ENCODE results near the gene CDK2AP2. TPM values are rescaled to one million over a fixed set of nuclear protein-coding genes. Genes with fewer than 3 reads are reported as not detected.

Gene CDK2AP2
- total RNA-seq, 2 experiments from 2014 or later, result 64.1 to 68.7 TPM

DNA sequence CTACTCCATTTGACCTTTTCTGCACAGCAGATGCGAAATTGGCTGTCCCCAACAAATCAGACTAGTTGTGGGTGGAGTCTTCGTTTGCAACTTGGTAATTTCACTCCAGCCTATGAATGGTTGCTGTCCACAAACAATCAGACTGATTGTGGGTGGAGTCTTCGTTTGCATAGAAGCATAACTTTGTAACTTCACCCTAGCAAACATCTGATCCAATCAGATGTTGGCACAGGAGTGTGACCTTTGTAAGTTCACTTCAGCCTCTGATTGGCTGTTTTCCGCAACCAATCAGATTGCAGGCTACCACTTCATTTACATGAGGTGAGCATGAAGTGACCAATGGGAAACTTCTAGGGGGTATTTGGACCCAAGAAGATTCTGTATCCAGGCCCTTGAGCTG, 31.6 kb upstream of the CDK2AP2 start:
- ChIA-PET POLR2A (no interaction called here), CTCF (no interaction called here)
- no peak for ATAC-seq
- no peak overlapping the region for H3K4me3 Mint-ChIP-seq
- DNase-seq, result no peak
- no peaks in the 10 kb centered on the region for H3K9me3 Mint-ChIP-seq (ENCODE audit: low read depth)
- H3K4me1 Mint-ChIP-seq, result no peaks in the 10 kb centered on the region
- intact Hi-C loops (cut with DNase I, micrococcal nuclease), result no loop called here
- H3K27ac Mint-ChIP-seq, result no peak overlapping the region
- H3K27me3 Mint-ChIP-seq, result no peaks in the 10 kb centered on the region
- H3K36me3 Mint-ChIP-seq (ENCODE audit: low read depth), result no peaks in the 10 kb centered on the region

DNA sequence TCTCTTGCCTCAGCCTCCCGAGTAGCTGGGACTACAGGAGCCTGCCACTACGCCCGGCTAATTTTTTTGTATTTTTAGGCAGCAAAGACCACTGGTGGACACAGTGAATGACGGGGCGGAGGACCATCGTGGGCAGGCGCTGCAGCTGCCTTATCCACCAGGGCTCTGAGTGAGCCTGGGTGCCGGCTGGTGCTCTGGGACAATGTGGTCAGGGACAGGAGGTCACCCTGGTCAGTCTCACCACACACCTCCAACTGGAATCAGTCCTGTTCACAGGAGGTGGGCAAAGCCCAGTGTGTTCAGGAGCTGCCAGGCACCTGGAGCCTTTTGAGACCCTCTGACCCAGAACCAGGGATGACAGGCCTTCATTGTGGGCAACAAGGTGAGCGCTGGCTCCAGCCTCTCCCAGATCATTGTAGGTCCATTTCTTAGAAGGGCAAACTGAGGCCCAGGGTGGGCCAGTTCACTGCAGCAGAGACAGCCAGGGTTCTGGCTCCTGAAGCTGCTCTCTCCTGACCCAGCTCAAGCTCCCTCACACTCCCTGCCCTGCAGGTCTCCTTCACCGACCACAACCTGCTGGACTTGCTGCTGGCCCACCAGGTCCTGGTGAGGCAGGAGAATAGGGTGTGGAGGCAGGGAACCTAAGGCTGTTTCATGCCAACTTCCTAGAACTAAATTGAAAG, 31.0 kb upstream of the CDK2AP2 start:
- H3K4me3 Mint-ChIP-seq, result no peak overlapping the region
- DNase-seq, result no peak
- no peak for ATAC-seq
- CTCF ChIA-PET, result interaction anchor here (0.7 kb wide), 1 partner anchor 1180 kb away, joined by 4 read pairs; no protein-coding TSS in a partner anchor
- no peak overlapping the region for H3K27ac Mint-ChIP-seq
- intact Hi-C loops (cut with DNase I, micrococcal nuclease), result no loop called here
- H3K9me3 Mint-ChIP-seq (ENCODE audit: low read depth), result peaks cover 1% of the 10 kb centered on the region
- POLR2A ChIA-PET, result no interaction called here
- no peaks in the 10 kb centered on the region for H3K4me1 Mint-ChIP-seq
- no peaks in the 10 kb centered on the region for H3K27me3 Mint-ChIP-seq
- peaks cover 1% of the 10 kb centered on the region for H3K36me3 Mint-ChIP-seq (ENCODE audit: low read depth)

DNA sequence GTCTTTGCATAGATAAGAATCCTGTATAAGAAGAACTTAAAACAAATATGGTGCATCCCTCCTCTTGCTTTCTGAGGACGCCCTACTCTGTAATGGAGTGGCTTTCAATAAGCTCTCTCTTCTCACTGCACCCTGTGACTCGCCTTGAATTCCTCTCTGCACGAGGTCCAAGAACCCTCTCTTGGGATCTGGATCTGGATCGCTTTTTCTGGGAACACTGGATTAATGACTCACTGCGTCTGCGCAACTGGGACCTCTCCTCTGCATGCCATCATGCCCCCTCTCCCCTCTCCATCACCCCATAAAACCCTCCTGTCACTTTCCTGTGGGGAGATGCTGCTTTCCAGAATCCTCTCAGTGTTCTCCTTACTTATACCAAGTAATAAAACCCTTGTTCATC, 30.3 kb upstream of the CDK2AP2 start:
- ATAC-seq (no peak), DNase-seq (no peak)
- Mint-ChIP-seq H3K36me3 (ENCODE audit: low read depth) (peaks cover 4% of the 10 kb centered on the region), H3K4me1 (no peaks in the 10 kb centered on the region), H3K4me3 (no peak overlapping the region), H3K27me3 (peaks cover 2% of the 10 kb centered on the region), H3K27ac (no peak overlapping the region), H3K9me3 (ENCODE audit: low read depth) (peaks cover 5% of the 10 kb centered on the region)
- intact Hi-C loops (cut with DNase I, micrococcal nuclease), result no loop called here
- ChIA-PET POLR2A (no interaction called here), CTCF (interaction anchor here (0.7 kb wide), 1 partner anchor 1180 kb away, joined by 4 read pairs; no protein-coding TSS in a partner anchor)

DNA sequence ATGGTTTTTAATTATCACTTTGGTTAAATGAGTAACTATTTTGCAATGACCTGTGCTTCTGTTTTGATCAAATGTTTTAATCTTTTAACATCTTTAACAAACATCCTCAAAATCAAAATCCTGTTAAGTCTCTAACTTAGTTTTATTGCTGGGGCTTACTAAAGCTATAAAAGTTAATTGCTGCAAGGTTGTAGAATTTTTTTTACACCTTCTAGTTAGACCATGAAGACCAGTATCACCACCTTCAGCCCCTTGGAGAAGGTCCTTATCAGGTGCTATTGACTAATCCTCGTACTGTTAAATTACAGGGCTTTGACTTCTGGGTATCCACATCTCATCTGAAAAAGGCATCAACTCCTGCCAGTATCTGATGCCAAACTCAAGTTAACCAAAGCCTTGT, 27.6 kb upstream of the CDK2AP2 start:
- POLR2A ChIA-PET, result no interaction called here
- intact Hi-C loops (cut with DNase I, micrococcal nuclease), result no loop called here
- Mint-ChIP-seq H3K27ac (no peak overlapping the region), H3K36me3 (ENCODE audit: low read depth) (peaks cover 4% of the 10 kb centered on the region), H3K4me1 (no peaks in the 10 kb centered on the region), H3K9me3 (ENCODE audit: low read depth) (peaks cover 5% of the 10 kb centered on the region), H3K4me3 (no peak overlapping the region), H3K27me3 (peaks cover 2% of the 10 kb centered on the region)
- DNase-seq (no peak), ATAC-seq (no peak)
- CTCF ChIA-PET, result no interaction called here

DNA sequence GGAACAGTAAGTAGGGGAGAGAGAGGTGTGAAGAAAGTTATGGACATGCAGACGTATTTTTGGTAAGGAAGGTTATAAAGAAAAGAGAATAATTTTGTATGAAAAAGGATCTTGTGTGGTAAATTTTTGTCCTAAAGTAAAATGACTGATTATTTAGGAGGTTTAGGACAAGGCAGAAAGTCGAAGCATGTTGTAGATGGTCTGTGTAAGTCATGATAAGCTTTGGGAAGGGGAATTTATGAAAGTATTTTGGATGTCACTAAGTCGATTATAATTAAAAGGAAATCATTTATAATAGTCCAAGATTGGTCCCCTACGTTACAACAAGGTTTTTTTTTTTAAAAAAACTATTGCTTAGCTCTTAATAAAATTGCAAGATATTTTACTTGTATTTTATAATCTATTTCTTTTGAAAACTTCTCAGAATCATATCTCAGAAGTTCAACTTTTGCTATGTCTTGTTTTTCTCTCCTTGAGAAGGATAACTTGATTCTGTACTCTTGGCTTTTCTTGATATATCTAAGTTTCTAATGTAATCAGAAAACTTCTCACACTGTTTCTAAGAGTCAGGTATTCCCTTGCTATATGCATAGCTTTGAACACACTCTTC, 26.2 kb upstream of the CDK2AP2 start:
- intact Hi-C loops (cut with DNase I, micrococcal nuclease), result no loop called here
- ChIA-PET CTCF (interaction anchor here (0.6 to 1.5 kb wide), 5 partner anchors 12 to 188 kb away, joined by 3 to 4 read pairs (median 4); no protein-coding TSS in a partner anchor), POLR2A (interaction anchor here (0.8 kb wide), 1 partner anchor 11 kb away, joined by 5 read pairs; no protein-coding TSS in a partner anchor)
- Mint-ChIP-seq H3K9me3 (ENCODE audit: low read depth) (peaks cover 5% of the 10 kb centered on the region), H3K4me1 (no peaks in the 10 kb centered on the region), H3K27me3 (peaks cover 5% of the 10 kb centered on the region), H3K36me3 (ENCODE audit: low read depth) (peaks cover 4% of the 10 kb centered on the region), H3K4me3 (no peak overlapping the region), H3K27ac (no peak overlapping the region)
- DNase-seq (no peak), ATAC-seq (no peak)

DNA sequence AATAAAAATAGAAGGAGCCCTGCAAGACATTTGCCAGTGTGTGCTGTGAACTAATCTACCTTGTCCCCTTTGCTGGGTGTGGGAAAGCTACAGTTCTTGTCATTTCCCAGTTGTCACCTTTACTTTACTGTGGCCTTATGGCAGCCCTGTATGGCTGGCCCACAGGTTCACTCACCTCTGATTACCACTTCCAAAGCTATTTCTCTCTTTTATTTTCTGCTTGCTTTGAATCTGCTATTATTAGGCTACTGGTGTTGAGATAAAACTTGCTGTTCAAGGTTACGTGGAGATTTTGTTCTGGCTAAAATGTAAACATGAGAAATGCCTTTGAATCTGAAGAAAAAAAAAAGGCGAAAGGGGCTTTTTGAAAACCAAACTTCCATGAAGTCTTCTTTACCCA, 24.9 kb upstream of the CDK2AP2 start:
- H3K36me3 Mint-ChIP-seq (ENCODE audit: low read depth), result peaks cover 4% of the 10 kb centered on the region
- DNase-seq, result no peak
- H3K4me1 Mint-ChIP-seq, result no peaks in the 10 kb centered on the region
- CTCF ChIA-PET, result no interaction called here
- POLR2A ChIA-PET, result no interaction called here
- no peak for ATAC-seq
- H3K9me3 Mint-ChIP-seq (ENCODE audit: low read depth), result peaks cover 5% of the 10 kb centered on the region
- intact Hi-C loops (cut with DNase I, micrococcal nuclease), result no loop called here
- H3K27me3 Mint-ChIP-seq, result peaks cover 5% of the 10 kb centered on the region
- H3K4me3 Mint-ChIP-seq, result no peak overlapping the region
- H3K27ac Mint-ChIP-seq, result no peak overlapping the region

DNA sequence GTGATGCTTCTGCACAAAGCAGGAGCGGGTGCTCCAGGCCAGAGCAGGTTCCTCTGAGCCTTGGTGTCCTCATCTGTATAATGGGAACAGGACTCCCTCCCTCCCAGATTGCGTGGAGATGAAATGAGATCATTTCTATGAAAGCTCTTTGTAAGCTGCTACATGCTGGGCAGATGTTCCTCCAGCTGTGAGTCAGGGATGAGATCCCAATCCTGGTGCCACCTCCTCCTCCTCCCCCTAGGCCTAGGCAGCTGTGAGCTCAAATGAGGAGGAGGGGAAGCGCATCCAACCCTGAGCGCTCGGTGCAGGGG, 22.3 kb upstream of the CDK2AP2 start:
- H3K4me1 Mint-ChIP-seq, result no peaks in the 10 kb centered on the region
- ATAC-seq (no peak), DNase-seq (no peak)
- POLR2A ChIA-PET, result no interaction called here
- CTCF ChIA-PET, result no interaction called here
- intact Hi-C loops (cut with DNase I, micrococcal nuclease), result no loop called here
- peaks cover 11% of the 10 kb centered on the region for H3K27me3 Mint-ChIP-seq
- peaks cover 5% of the 10 kb centered on the region for H3K9me3 Mint-ChIP-seq (ENCODE audit: low read depth)
- no peak overlapping the region for H3K27ac Mint-ChIP-seq
- H3K4me3 Mint-ChIP-seq, result no peak overlapping the region
- H3K36me3 Mint-ChIP-seq (ENCODE audit: low read depth), result peaks cover 4% of the 10 kb centered on the region

DNA sequence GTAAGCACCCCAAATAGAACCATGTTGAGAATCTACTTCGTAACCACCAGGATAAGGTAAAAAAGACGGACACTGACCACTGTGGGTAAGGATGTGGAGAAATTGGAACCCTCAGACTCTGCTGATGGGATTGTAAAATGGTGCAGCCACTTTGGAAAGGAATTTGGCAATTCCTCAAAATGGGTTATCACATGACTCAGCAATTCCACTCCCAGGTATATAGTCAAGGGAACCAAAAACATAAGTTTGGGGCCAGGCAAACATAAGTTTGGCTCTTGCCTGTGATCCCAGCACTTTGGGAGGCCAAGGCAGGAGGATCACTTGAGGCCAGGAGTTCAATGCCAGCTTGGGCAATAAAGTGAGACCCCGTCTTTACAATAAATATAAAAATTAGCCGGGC, 20.4 kb upstream of the CDK2AP2 start:
- intact Hi-C loops (cut with DNase I, micrococcal nuclease), result no loop called here
- ChIA-PET POLR2A (interaction anchor here (0.6 kb wide), 1 partner anchor 115 kb away, joined by 3 read pairs; no protein-coding TSS in a partner anchor), CTCF (interaction anchor here (0.7 to 0.9 kb wide), 2 partner anchors 534 to 561 kb away, joined by 3 read pairs; no protein-coding TSS in a partner anchor)
- H3K4me1 Mint-ChIP-seq, result no peaks in the 10 kb centered on the region
- ATAC-seq (no peak), DNase-seq (no peak)
- peaks cover 8% of the 10 kb centered on the region for H3K27me3 Mint-ChIP-seq
- H3K4me3 Mint-ChIP-seq, result no peak overlapping the region
- no peak overlapping the region for H3K27ac Mint-ChIP-seq
- no peaks in the 10 kb centered on the region for H3K9me3 Mint-ChIP-seq (ENCODE audit: low read depth)
- no peaks in the 10 kb centered on the region for H3K36me3 Mint-ChIP-seq (ENCODE audit: low read depth)

DNA sequence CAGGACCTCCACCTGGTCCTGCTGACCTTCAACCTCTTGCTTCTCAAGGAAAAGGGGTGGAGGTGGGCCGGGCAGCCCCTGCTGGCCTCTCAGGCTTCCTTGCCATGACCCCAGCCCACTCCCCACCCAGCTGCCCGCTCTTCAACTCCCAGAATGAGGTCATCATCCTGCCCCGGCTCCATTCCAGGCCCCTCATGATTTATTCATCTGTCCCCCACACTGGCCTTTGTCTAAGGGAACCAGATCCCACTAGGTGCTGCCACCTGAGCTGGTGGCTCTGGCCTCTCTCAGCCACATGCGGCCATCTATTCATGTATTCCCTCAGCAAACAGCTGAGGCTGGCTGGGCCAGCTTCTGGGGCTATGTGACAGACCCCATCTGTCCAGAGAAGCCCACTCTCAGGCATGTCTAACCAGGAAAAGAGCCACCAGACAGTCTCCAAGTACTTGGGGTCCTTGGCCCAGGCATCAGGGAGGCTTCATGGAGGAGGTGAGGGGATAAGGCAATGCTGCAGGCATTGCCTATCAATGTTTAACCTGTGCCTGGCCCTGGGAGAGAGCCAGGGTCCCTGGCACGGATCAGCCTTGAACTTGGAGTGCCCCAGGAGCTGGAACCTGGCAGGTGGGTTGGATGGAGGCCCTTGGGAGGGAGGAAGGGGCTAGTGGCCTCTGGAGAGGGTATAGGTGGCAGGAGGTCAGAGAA, 17.5 kb upstream of the CDK2AP2 start:
- Mint-ChIP-seq H3K9me3 (ENCODE audit: low read depth) (no peaks in the 10 kb centered on the region), H3K27me3 (peaks cover 8% of the 10 kb centered on the region), H3K27ac (no peak overlapping the region), H3K4me3 (no peak overlapping the region), H3K36me3 (ENCODE audit: low read depth) (no peaks in the 10 kb centered on the region), H3K4me1 (no peaks in the 10 kb centered on the region)
- ChIA-PET CTCF (no interaction called here), POLR2A (no interaction called here)
- intact Hi-C loops (cut with DNase I, micrococcal nuclease), result no loop called here
- no peak for ATAC-seq
- no peak for DNase-seq

DNA sequence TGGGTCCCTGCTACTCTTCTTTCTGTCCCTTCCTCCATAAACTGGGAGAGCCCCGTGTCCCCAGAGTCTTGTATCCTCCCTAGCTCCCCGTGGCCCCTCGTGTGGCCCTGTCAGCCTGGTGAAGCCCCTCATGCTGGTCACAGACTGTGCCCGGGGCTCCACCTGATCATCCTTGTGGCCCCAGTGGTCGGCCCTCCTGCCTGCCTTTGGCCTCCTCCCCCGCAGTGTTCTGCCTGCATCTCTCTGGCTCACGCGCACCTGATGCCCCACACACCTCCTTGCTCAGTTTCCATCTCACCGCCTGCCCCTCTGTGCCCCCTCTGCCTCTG, 16.5 kb upstream of the CDK2AP2 start:
- no peak overlapping the region for H3K27ac Mint-ChIP-seq
- H3K4me3 Mint-ChIP-seq, result no peak overlapping the region
- no peaks in the 10 kb centered on the region for H3K4me1 Mint-ChIP-seq

DNA sequence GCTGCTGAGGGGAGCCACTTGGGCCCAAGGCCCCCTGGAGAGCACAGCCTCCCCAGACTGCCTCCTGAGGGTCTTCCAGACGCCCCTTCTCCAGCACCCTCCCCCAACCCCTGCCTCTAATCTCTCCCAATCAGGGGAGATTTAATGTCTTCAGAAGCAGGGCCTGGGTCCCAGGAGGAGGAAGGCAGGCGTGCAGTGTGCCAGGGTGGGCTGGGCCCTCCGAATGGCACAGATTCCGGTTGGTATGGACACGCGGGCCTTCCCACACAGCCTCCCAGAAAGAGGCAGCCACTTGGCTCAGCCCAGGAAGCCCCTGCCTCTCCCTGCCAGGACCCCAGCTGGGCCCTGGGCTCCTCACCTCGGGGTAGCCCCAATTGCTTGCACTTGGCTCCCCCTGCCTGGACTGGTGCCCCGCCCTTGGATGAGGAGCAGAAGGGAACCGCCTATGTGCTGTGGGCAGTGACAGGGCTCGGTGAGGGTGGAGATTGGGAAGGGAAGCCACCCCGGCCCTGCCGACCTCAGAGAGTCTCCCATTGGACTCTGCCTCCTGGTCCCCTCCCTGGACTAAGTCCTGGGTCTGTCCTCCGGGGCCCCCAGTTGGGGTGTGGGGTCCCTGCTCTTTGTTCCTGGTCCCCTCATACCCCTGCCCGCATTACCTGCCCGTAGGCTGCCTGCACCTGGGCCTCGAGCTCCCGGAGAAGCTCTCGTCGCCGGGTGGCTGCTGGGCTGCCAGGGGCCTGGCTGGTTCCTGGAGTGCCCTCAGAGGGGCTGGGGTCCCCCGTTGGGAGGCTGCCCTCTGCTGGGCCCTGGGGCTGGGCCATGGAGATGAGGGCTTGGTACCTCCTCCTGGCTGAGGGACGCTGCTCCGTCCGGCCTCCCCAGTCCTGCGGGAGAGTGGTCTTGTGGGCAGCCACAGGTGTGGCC, 15.9 kb upstream of the CDK2AP2 start:
- Mint-ChIP-seq H3K27ac (no peak overlapping the region), H3K4me3 (no peak overlapping the region), H3K27me3 (peaks cover 5% of the 10 kb centered on the region), H3K36me3 (ENCODE audit: low read depth) (no peaks in the 10 kb centered on the region), H3K4me1 (no peaks in the 10 kb centered on the region), H3K9me3 (ENCODE audit: low read depth) (no peaks in the 10 kb centered on the region)
- DNase-seq (no peak), ATAC-seq (no peak)
- POLR2A ChIA-PET, result no interaction called here
- CTCF ChIA-PET, result interaction anchor here (0.6 kb wide), 1 partner anchor 25 kb away, joined by 3 read pairs; no protein-coding TSS in a partner anchor
- intact Hi-C loops (cut with DNase I, micrococcal nuclease), result no loop called here

More for the DNA sequence above, 16.5 kb upstream of the CDK2AP2 start:
- H3K27me3 Mint-ChIP-seq, result peaks cover 8% of the 10 kb centered on the region
- intact Hi-C loops (cut with DNase I, micrococcal nuclease), result no loop called here
- DNase-seq (no peak), ATAC-seq (no peak)
- ChIA-PET POLR2A (no interaction called here), CTCF (no interaction called here)
- no peaks in the 10 kb centered on the region for H3K36me3 Mint-ChIP-seq (ENCODE audit: low read depth)
- H3K9me3 Mint-ChIP-seq (ENCODE audit: low read depth), result no peaks in the 10 kb centered on the region
